ENCODE data around the gene ZPBP2. TPM values are rescaled to one million over a fixed set of nuclear protein-coding genes. Genes with fewer than 3 reads are reported as not detected.

The ZPBP2 gene
- total RNA-seq, 1 experiment from 2014 or later, result not detected

GRCh38 chr17:39904990-39905288 lies 36.9 kb downstream of the ZPBP2 start:
- no peak for DNase-seq (ENCODE audit: extremely low read depth, low read depth)

- DNase-seq (ENCODE audit: extremely low read depth, low read depth), result no peak
These were observed 40.9 kb downstream of the ZPBP2 start for GRCh38 chr17:39908789-39909352.

DNA sequence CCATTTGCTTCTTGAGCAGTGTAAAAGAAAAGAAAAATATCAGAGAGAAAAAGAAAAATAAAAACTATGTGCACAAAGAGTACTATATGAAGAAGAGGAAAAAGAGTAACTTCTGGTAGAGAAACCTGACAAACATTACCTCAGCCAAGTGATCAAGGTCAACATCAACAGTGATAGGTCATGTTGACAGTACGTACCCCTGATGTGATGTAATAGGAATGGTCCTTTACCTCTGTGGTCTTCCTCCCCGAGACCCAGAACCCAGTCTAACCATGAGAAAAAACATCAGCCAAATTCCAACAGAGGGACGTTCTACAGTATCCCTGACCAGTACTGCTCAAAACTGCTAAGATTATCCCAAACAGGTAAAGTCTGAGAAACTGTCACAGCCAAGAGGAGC lies 46.0 kb downstream of the ZPBP2 start:
- DNase-seq (ENCODE audit: extremely low read depth, low read depth), result no peak

DNA sequence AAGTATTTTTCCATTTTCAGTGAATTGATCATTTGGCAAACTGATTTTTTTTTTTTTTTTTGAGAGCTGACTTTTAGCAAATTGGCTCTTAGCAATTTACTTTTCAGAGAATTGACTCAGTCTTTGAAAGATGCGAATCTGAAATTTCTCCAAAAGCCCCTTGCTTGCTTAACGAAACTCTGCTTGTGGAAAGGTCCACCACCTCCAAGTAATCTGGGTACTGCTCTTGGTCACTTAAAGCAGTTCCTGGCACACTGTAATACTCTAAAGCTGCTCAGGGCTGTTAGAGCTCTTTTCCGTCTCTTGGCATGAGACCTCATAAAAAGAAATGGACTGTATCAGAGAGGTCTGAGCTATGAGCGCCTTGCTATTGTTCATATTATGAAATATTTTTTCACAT lies 47.6 kb downstream of the ZPBP2 start:
- no peak for DNase-seq (ENCODE audit: extremely low read depth, low read depth)

DNA sequence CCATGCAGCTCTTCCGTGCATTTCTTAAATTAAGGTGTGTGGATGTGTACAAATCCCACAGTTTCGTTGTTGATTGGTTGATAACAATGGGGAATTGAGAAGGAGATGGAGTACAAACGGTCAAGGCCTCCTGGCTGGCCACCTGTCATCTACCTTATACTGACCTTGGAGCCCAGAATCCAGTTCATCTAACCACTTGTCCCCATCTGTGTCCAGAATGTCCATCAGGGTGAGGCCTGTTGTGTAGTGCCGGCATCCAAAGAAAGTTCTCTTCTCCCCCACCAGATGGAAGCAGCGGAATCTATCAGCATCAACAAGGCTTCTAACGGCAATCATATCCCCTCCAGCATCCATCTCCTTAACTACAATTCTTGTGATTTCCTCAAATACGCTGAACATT lies 48.9 kb downstream of the ZPBP2 start:
- DNase-seq (ENCODE audit: extremely low read depth, low read depth), result no peak

DNA sequence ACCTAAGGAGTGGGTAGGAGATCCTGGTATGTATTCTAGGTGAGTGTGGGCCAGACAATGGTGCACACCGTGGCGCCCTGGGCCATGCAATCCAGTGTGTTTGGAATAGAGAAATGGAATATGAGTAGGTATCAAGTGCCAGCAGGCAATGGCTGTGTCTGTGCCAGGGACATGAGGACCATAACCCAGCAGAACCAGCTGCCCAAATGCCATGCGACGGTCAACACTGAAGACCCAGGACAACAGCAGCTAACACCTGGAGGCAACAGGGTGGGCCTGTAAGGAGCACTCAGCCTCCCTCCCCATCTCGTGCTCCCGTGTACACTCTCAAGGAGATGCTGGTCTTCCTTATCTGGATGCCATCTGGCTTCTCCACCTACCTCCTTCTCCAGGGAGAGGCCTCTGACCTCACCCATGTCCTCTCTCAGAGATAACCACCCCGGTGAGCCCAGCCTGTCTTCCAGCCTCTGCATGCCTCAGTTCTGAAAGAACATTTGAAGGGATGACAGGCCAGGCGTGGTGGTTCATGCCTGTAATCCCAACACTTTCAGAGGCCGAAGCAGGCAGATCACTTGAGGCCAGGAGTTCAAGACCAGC lies 51.2 kb downstream of the ZPBP2 start:
- no peak for DNase-seq (ENCODE audit: extremely low read depth, low read depth)

GRCh38 chr17:39920218-39921210 lies 52.5 kb downstream of the ZPBP2 start:
- DNase-seq (ENCODE audit: extremely low read depth, low read depth), result no peak

GRCh38 chr17:39921323-39921722 lies 53.3 kb downstream of the ZPBP2 start:
- no peak for DNase-seq (ENCODE audit: extremely low read depth, low read depth)

- no peak for DNase-seq (ENCODE audit: extremely low read depth, low read depth)
These were observed 54.0 kb downstream of the ZPBP2 start for GRCh38 chr17:39922006-39922405.

GRCh38 chr17:39923230-39923629 lies 55.2 kb downstream of the ZPBP2 start:
- no peak for DNase-seq (ENCODE audit: extremely low read depth, low read depth)

- no peak for DNase-seq (ENCODE audit: extremely low read depth, low read depth)
These were observed 56.1 kb downstream of the ZPBP2 start for GRCh38 chr17:39923836-39924690.

DNA sequence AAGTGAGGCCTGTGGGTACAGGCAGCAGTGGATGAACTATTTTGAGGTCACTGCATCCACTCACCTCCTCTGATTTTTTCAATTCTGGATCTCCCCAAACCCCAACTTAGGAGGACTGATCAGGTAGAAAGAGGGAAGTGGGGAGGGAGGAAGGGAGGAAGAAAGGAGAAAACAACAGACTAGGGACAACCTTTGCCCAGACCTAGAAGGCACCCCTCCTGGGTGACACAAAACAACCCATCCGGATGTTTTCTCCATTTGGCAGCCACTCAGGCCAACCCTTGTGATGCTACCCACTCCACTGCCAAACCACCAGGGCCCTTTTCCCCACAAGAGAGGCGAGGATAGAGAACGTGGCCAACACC lies 56.7 kb downstream of the ZPBP2 start:
- no peak for DNase-seq (ENCODE audit: extremely low read depth, low read depth)

DNA sequence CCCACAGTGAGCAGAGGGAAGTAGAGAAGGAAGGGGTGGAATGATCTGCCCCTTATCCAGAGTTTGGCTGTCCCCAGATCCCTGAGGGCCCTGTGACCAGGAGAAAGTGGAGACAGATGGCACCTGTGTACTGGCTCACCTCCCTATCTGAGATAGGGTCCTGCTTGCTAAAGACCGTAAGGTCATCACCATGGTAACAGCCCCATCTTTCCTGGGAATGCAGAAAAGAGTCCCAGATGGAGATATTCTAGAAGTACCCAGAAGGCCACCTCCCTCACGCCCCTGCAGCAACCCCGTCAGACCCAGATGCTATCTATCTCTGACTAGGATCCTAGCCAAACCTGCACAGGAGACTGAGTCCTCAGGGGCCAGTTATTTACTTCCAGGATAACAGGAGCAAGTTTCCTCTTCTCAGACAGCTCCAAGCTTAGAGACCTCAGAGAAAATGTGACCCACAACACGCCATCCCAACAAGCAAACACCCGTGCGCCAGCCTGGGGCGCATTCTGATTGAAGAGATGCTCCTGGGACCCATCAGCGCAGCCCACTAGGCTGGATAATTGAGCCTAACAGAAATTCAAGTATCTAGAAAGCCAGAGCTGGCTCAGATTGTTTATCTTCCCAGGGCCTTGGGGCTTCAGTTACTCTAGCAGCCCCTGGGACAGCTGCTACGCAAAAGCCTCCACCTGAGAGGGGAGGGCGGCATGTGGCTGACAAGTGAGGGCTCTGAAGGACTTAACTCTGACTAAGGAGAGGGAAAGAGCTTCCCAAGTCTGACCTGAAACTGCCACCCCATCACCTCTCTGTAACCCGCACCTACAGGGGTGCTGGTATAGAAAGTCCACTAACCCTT lies 57.5 kb downstream of the ZPBP2 start:
- DNase-seq (ENCODE audit: extremely low read depth, low read depth), result no peak

- no peak for DNase-seq (ENCODE audit: extremely low read depth, low read depth)
These were observed 58.2 kb downstream of the ZPBP2 start for GRCh38 chr17:39926135-39926587.

DNA sequence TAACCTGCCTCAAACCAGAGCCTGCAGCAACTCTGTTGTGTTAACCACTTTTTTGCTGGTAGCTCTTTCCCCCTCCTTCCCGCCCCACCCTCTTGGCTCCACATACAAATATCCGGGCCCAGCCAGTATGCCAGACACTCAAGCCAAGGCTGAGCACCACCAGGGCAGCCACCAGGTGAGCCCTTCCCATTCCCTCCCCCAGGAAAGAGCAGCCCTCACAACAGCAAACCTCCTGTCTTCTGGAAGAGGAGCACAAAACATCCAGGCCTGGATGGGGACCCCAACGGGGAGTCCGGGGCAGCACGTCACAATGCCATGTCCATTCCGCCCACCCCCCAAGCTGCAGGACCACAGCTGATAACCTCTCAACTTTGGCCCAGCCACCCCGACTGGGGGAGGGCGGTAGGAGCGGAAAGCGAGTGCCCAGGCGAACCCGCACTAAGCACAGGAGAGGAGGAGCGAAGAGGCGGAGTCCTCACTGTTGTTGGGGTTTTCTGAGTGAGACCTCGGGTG lies 58.6 kb downstream of the ZPBP2 start:
- DNase-seq (ENCODE audit: extremely low read depth, low read depth), result no peak

Small RNA genes within 50 kb of the gene (small RNA-seq; reads per million reads assigned to genes)
- gene AC090844.1, result 0 reads per million in 2 experiments

Other genes starting within 250 kb of the ZPBP2 start
- 0.05 TPM in 1 of 2 replicates, not detected in the other for gene PPP1R1B, start 241.2 kb upstream of the ZPBP2 start, total RNA-seq (2014; rRNA removed; shearing (Covaris generic))
- 33.2 and 41.1 TPM in 2 replicates for gene STARD3, start 231.1 kb upstream of the ZPBP2 start, total RNA-seq (2014; rRNA removed; shearing (Covaris generic))
- 0.63 and 1.1 TPM in 2 replicates for gene TCAP, start 202.9 kb upstream of the ZPBP2 start, total RNA-seq (2014; rRNA removed; shearing (Covaris generic))
- gene PNMT, start 199.7 kb upstream of the ZPBP2 start, total RNA-seq (2014; rRNA removed; shearing (Covaris generic)), result not detected in 2 replicates
- gene PGAP3, start 180.1 kb upstream of the ZPBP2 start, total RNA-seq (2014; rRNA removed; shearing (Covaris generic)), result 5.3 and 5.8 TPM in 2 replicates
- gene ERBB2, start 168.1 kb upstream of the ZPBP2 start, total RNA-seq (2014; rRNA removed; shearing (Covaris generic)), result 15.7 and 17.4 TPM in 2 replicates
- gene MIEN1, start 137.7 kb upstream of the ZPBP2 start, total RNA-seq (2014; rRNA removed; shearing (Covaris generic)), result 72.4 and 79.9 TPM in 2 replicates
- gene GRB7, start 130.3 kb upstream of the ZPBP2 start, total RNA-seq (2014; rRNA removed; shearing (Covaris generic)), result 1.7 TPM in 2 replicates
- not detected in 2 replicates for gene IKZF3, start 3.9 kb upstream of the ZPBP2 start, total RNA-seq (2014; rRNA removed; shearing (Covaris generic))
- 0.66 and 2.7 TPM in 2 replicates for gene GSDMB, start 50.4 kb downstream of the ZPBP2 start, total RNA-seq (2014; rRNA removed; shearing (Covaris generic))
- gene ORMDL3, start 59.4 kb downstream of the ZPBP2 start, total RNA-seq (2014; rRNA removed; shearing (Covaris generic)), result 13.1 and 14.9 TPM in 2 replicates
- gene LRRC3C, start 59.5 kb downstream of the ZPBP2 start, total RNA-seq (2014; rRNA removed; shearing (Covaris generic)), result not detected in 2 replicates
- gene GSDMA, start 94.8 kb downstream of the ZPBP2 start, total RNA-seq (2014; rRNA removed; shearing (Covaris generic)), result not detected in 2 replicates
- gene PSMD3, start 112.6 kb downstream of the ZPBP2 start, total RNA-seq (2014; rRNA removed; shearing (Covaris generic)), result 139 and 148 TPM in 2 replicates
- gene CSF3, start 147.2 kb downstream of the ZPBP2 start, total RNA-seq (2014; rRNA removed; shearing (Covaris generic)), result 0.14 TPM in 1 of 2 replicates, not detected in the other
- 36.1 and 39.8 TPM in 2 replicates for gene MED24, start 186.2 kb downstream of the ZPBP2 start, total RNA-seq (2014; rRNA removed; shearing (Covaris generic))
- 6.2 and 6.9 TPM in 2 replicates for gene THRA, start 194.8 kb downstream of the ZPBP2 start, total RNA-seq (2014; rRNA removed; shearing (Covaris generic))
- gene NR1D1, start 232.4 kb downstream of the ZPBP2 start, total RNA-seq (2014; rRNA removed; shearing (Covaris generic)), result 4.2 and 4.7 TPM in 2 replicates